Mesenchymal stem cell (in vitro differentiated cells and primary cell): ENCODE results near the gene MMP24.

Source experiments
- DNase-seq: peaks from one replicate; pipeline ENCODE4 v3.0.0-alpha.2; 2013
- H2AFZ ChIP-seq: one replicate; pipeline ENCODE4 v1.6.1; 2013; ENCODE audit warnings: low read depth, mild to moderate bottlenecking, control low read depth, inconsistent platforms, low read length, moderate library complexity
- H2AK5ac ChIP-seq: 2 replicates; pipeline ENCODE4 v1.6.1; 2013; ENCODE audit warnings: low read length, moderate library complexity, mild to moderate bottlenecking, inconsistent platforms; ENCODE audit not compliant: severe bottlenecking
- H2BK120ac ChIP-seq: one replicate; pipeline ENCODE4 v1.6.1; 2013; ENCODE audit warnings: low read depth, mild to moderate bottlenecking, inconsistent platforms, low read length, moderate library complexity
- H2BK12ac ChIP-seq, 2 experiments: one replicate each; pipeline ENCODE4 v1.6.1; 2013; ENCODE audit warnings: inconsistent platforms in 2 of 2, low read length in 2 of 2, mild to moderate bottlenecking in 2 of 2, moderate library complexity in 2 of 2, control low read depth in 1 of 2
- H2BK15ac ChIP-seq: one replicate; pipeline ENCODE4 v1.6.1; 2013; ENCODE audit warnings: mild to moderate bottlenecking, low read depth, inconsistent platforms; ENCODE audit not compliant: poor library complexity, severe bottlenecking
- H2BK5ac ChIP-seq: 2 replicates; pipeline ENCODE4 v1.6.1; 2013; ENCODE audit warnings: low read depth, mild to moderate bottlenecking, low read length, control low read depth, inconsistent platforms; ENCODE audit not compliant: poor library complexity, severe bottlenecking
- H3K14ac ChIP-seq, 2 experiments: one replicate each; pipeline ENCODE4 v1.6.1; 2013; ENCODE audit warnings: inconsistent platforms in 2 of 2, low read length in 2 of 2, control low read depth in 1 of 2, mild to moderate bottlenecking in 1 of 2, moderate library complexity in 1 of 2
- H3K18ac ChIP-seq, 2 experiments: one replicate each; pipeline ENCODE4 v1.6.1; 2013; ENCODE audit warnings: inconsistent platforms in 2 of 2, low read length in 2 of 2, control low read depth in 1 of 2, low read depth in 1 of 2, mild to moderate bottlenecking in 1 of 2
- H3K23ac ChIP-seq, 2 experiments: one replicate each; pipeline ENCODE4 v1.6.1; 2013; ENCODE audit warnings: inconsistent platforms in 2 of 2, low read length in 2 of 2, mild to moderate bottlenecking in 2 of 2, moderate library complexity in 2 of 2, control low read depth in 1 of 2
- H3K27ac ChIP-seq: 2 replicates; pipeline ENCODE4 v1.5.1; 2013; ENCODE audit warnings: mild to moderate bottlenecking, moderate library complexity, low read length, control low read depth, inconsistent platforms; ENCODE audit not compliant: poor library complexity, severe bottlenecking
- H3K27me3 ChIP-seq, 2 experiments: 2 replicates each; pipeline versions ENCODE4 v1.6.1 to v1.7.0; 2013; ENCODE audit warnings: low read length in 2 of 2, mild to moderate bottlenecking in 2 of 2, moderate library complexity in 2 of 2, control low read depth in 1 of 2, inconsistent platforms in 1 of 2; ENCODE audit not compliant: control insufficient read depth in 1 of 2, insufficient read depth in 1 of 2
- H3K36me3 ChIP-seq, 2 experiments: 2 replicates each; pipeline versions ENCODE4 v1.6.1 to v1.7.0; 2013; ENCODE audit warnings: low read length in 2 of 2, control low read depth in 1 of 2, inconsistent platforms in 1 of 2, low read depth in 1 of 2, mild to moderate bottlenecking in 1 of 2; ENCODE audit not compliant: insufficient read depth in 2 of 2, control insufficient read depth in 1 of 2
- H3K4ac ChIP-seq, 2 experiments: one replicate each; pipeline ENCODE4 v1.6.1; 2013; ENCODE audit warnings: inconsistent platforms in 2 of 2, low read length in 2 of 2, mild to moderate bottlenecking in 2 of 2, moderate library complexity in 2 of 2, control low read depth in 1 of 2, low read depth in 1 of 2
- H3K4me1 ChIP-seq: 2 replicates; pipeline ENCODE4 v1.6.1; 2013; ENCODE audit warnings: low read depth, low read length, control low read depth; ENCODE audit not compliant: control insufficient read depth, insufficient read depth
- H3K4me2 ChIP-seq: 2 replicates; pipeline ENCODE4 v1.6.1; 2013; ENCODE audit warnings: low read length, mild to moderate bottlenecking, inconsistent platforms; ENCODE audit not compliant: poor library complexity, severe bottlenecking
- H3K4me3 ChIP-seq, 2 experiments: 2 replicates each; pipeline versions ENCODE4 v1.5.1 to v1.7.0; 2013; ENCODE audit warnings: low read length in 2 of 2, mild to moderate bottlenecking in 2 of 2, control low read depth in 1 of 2, low read depth in 1 of 2; ENCODE audit not compliant: insufficient read depth in 1 of 2
- H3K79me1 ChIP-seq: replicated peaks from 2 replicates; pipeline ENCODE4 v1.6.1; 2013; ENCODE audit warnings: mild to moderate bottlenecking, control low read depth, low read length, inconsistent platforms; ENCODE audit not compliant: poor library complexity, severe bottlenecking
- H3K9ac ChIP-seq: 2 replicates; pipeline ENCODE4 v1.7.0; 2013; ENCODE audit warnings: mild to moderate bottlenecking, low read length, moderate library complexity
- H3K9me3 ChIP-seq: 2 replicates; pipeline ENCODE4 v1.7.0; 2013; ENCODE audit warnings: mild to moderate bottlenecking, low read length; ENCODE audit not compliant: control insufficient read depth
- H4K8ac ChIP-seq: one replicate; pipeline ENCODE4 v1.6.1; 2013; ENCODE audit warnings: inconsistent platforms, mild to moderate bottlenecking, low read length, moderate library complexity
- H4K91ac ChIP-seq: one replicate; pipeline ENCODE4 v1.6.1; 2013; ENCODE audit warnings: mild to moderate bottlenecking, low read length, inconsistent platforms
- WGBS: methylation state at CpG from one replicate; pipeline ENCODE4 v1.1.7; 2013; ENCODE audit warnings: mixed read lengths; 5-methylcytosine and 5-hydroxymethylcytosine counted together

MMP24 gene

GRCh38 chr20:35291654-35292503, 65.4 kb downstream of the MMP24 start, which contains the start of gene FAM83C:
TSS of gene FAM83C (minus strand) at chr20:35292425. CDS start at chr20:35292304, 121 bp downstream.
- DNase-seq = no peak
- Histone ChIP-seq H2BK15ac (no peak within 1 kb of the TSS), H3K27me3 (peaks cover 0 to 43% of the 10 kb centered on the region in 2 experiments), H3K9me3 (no peaks in the 10 kb centered on the region), H3K18ac (no peak within 1 kb of the TSS), H3K4me3 (no peak within 1 kb of the TSS), H2AK5ac (no peak within 1 kb of the TSS), H3K4ac (no peak within 1 kb of the TSS), H3K79me1 (no peaks in the 10 kb centered on the region), H2AFZ (no peak within 1 kb of the TSS), H4K91ac (no peak within 1 kb of the TSS), H3K27ac (no peak within 1 kb of the TSS), H3K14ac (no peak within 1 kb of the TSS), H2BK120ac (no peak within 1 kb of the TSS), H2BK12ac (no peak within 1 kb of the TSS), H3K23ac (no peak within 1 kb of the TSS), H3K36me3 (no peaks in the 10 kb centered on the region), H3K4me2 (no peak within 1 kb of the TSS), H3K9ac (no peak within 1 kb of the TSS), H3K4me1 (peaks cover 2% of the 10 kb centered on the region), H4K8ac (no peak within 1 kb of the TSS), H2BK5ac (no peak within 1 kb of the TSS)
- WGBS = 94% methylated on average over 39 of the region's 40 CpGs

GRCh38 chr20:35292504-35293285, 66.2 kb downstream of the MMP24 start:
- Histone ChIP-seq H4K8ac (no peak overlapping the region), H2BK15ac (no peak overlapping the region), H3K27ac (no peak overlapping the region), H3K18ac (no peak overlapping the region), H3K79me1 (no peaks in the 10 kb centered on the region), H3K36me3 (no peaks in the 10 kb centered on the region), H3K4me3 (no peak overlapping the region), H2AFZ (no peak overlapping the region), H3K4me2 (no peak overlapping the region), H3K27me3 (peaks cover 0 to 43% of the 10 kb centered on the region in 2 experiments), H2BK12ac (no peak overlapping the region), H2BK5ac (no peak overlapping the region), H3K14ac (no peak overlapping the region), H2AK5ac (no peak overlapping the region), H2BK120ac (no peak overlapping the region), H3K4ac (no peak overlapping the region), H3K9ac (no peak overlapping the region), H4K91ac (no peak overlapping the region), H3K23ac (no peak overlapping the region), H3K4me1 (peaks cover 7% of the 10 kb centered on the region), H3K9me3 (no peaks in the 10 kb centered on the region)
- DNase-seq = no peak
- 84% methylated on average over 23 of the region's 23 CpGs for WGBS

GRCh38 chr20:35293303-35294292, 67.1 kb downstream of the MMP24 start:
- Histone ChIP-seq H3K4me2 (no peak overlapping the region), H2BK120ac (no peak overlapping the region), H2BK12ac (no peak overlapping the region), H3K27ac (no peak overlapping the region), H2AFZ (no peak overlapping the region), H3K79me1 (no peaks in the 10 kb centered on the region), H3K9ac (no peak overlapping the region), H3K36me3 (no peaks in the 10 kb centered on the region), H3K9me3 (no peaks in the 10 kb centered on the region), H4K8ac (no peak overlapping the region), H3K4me1 (peaks cover 9% of the 10 kb centered on the region), H3K4ac (no peak overlapping the region), H2BK15ac (no peak overlapping the region), H3K14ac (no peak overlapping the region), H2BK5ac (no peak overlapping the region), H3K23ac (no peak overlapping the region), H2AK5ac (no peak overlapping the region), H3K4me3 (no peak overlapping the region), H3K18ac (no peak overlapping the region), H4K91ac (no peak overlapping the region), H3K27me3 (peaks cover 0 to 43% of the 10 kb centered on the region in 2 experiments)
- no peak for DNase-seq
- WGBS = 93% methylated on average over 18 of the region's 19 CpGs
